Measurements from ENCODE around the gene ACYP2.

DNA sequence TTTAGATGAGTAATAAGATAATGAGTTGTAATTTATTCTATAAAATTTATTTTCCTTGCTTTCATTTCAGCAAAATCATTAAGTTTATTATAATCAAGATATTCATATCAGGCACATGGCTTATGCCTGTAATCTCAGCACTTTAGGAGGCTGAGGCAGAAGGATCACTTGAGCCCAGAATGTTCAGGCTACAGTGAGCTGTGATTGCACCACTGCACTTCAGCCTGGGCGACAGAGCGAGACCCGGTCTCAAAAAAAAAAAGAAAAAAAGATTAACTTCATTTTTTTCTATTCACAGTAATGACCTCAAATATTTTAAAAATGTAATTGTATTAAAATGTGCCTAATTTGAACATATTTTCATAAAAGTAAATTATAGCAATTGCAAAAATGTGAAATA is 67.9 kb downstream of the ACYP2 start:
- TF ChIP-seq YY1 (IDR thresholded peaks at IDR 0.05; ENCODE audit: insufficient read depth, insufficient read length) (no peak), ZNF274 (IDR thresholded peaks at IDR 0.05; ENCODE audit: low read depth, low read length) (no peak), SUZ12 (IDR thresholded peaks at IDR 0.05; ENCODE audit: extremely low read depth, insufficient read depth, insufficient read length) (no peak)

Measured in NT2/D1 (cell line).